Psoas muscle (tissue), 8 donors: ENCODE measurements around the gene RAB40B. TPM values are rescaled to one million over a fixed set of nuclear protein-coding genes. Genes with fewer than 3 reads are reported as not detected.
A peak's percentile ranks its signal among the peaks of the same experiment; 100 is the strongest.

Source experiments
- ATAC-seq, 4 donors: fragments of 200-7000 bp; cut with Tn5 transposase; one replicate each; pipeline ENCODE4 v1.9.1; 2020; ENCODE audit warnings: moderate library complexity in 3 of 4, mild to moderate bottlenecking in 2 of 4
- DNase-seq, 2 donors: peaks; one replicate each; pipeline ENCODE4 v3.0.0-alpha.2; 2020
- H3K27ac ChIP-seq: fragments of 200-600 bp; one replicate; pipeline ENCODE4 v1.8.0; 2022
- H3K27me3 ChIP-seq, 3 donors: fragments of 200-600 bp in 1 of 3; one replicate each; pipeline versions ENCODE4 v1.6.1 to v1.8.0; 2013 to 2022; ENCODE audit warnings: low read length in 2 of 3, mild to moderate bottlenecking in 2 of 3, moderate library complexity in 1 of 3; ENCODE audit not compliant: insufficient read depth in 3 of 3
- H3K36me3 ChIP-seq, 2 donors: fragments of 200-600 bp in 1 of 2; one replicate each; pipeline versions ENCODE4 v1.6.1 to v1.8.0; 2013 to 2022; ENCODE audit warnings: low read depth in 1 of 2, mild to moderate bottlenecking in 1 of 2, moderate library complexity in 1 of 2; ENCODE audit not compliant: insufficient read depth in 1 of 2
- H3K4me1 ChIP-seq: fragments of 200-600 bp; one replicate; pipeline ENCODE4 v1.8.0; 2022
- H3K4me3 ChIP-seq: fragments of 200-600 bp; one replicate; pipeline ENCODE4 v1.8.0; 2022; ENCODE audit warnings: mild to moderate bottlenecking
- H3K9me3 ChIP-seq: fragments of 200-600 bp; one replicate; pipeline ENCODE4 v1.8.0; 2022
- whole genome bisulfite sequencing, 3 donors: extraction: QIAGEN DNeasy Blood & Tissue Kit; methylation state at CpG; one replicate each; pipeline versions ENCODE4 v1.1.6 to v1.1.7; 2013; 5-methylcytosine and 5-hydroxymethylcytosine counted together
- intact Hi-C, 2 donors: fragments of 100-400 bp; cut with DNase I; formaldehyde crosslinking; loops; one replicate each; pipeline versions ENCODE4 v1.11.0 to v1.14.2; 2022
- polyA plus RNA-seq, 3 donors: library from polyadenylated mRNA; stranded (reverse); fragments of 200-250 nt; gene quantifications; one replicate each; pipeline ENCODE4 v1.2.3, GENCODE V29; 2013
- total RNA-seq, 4 donors: library from RNA; stranded (reverse); fragmentation: NEBNext Ultra II Directional in 2 of 4; extraction: Animal tissue kit (Norgen Biotek cat#: 25700) in 2 of 4; gene quantifications; one replicate each; pipeline versions ENCODE4 v1.2.1 to v1.2.4, GENCODE V29; 2021 to 2023
- TF ChIP-seq, protein P1 (sequence below): fragments of 200-600 bp; IDR thresholded peaks from one replicate; pipeline ENCODE4 v1.8.0; 2022; ENCODE audit warnings: antibody characterized with exemption
- donor health status: healthy with polysubstance abuse.
- donor health status: DM: no; HTN: no; CAD: no; lungs with moderate emphysema.
- donor health status: Bipolar disorder and iron deficiency.
- donor health status: healthy.
- donor health status: DM: yes; HTN: yes; CAD: no.
- donor health status: DM: no; HTN: no; CAD: no.
- donor health status: DM: no; HTN: no; CAD: no.
- donor health status: DM: yes; HTN: yes; CAD: no.

The RAB40B gene
- total and polyA plus RNA-seq, 7 donors: 3.9 to 42.9 (median 19.4) TPM

DNA sequence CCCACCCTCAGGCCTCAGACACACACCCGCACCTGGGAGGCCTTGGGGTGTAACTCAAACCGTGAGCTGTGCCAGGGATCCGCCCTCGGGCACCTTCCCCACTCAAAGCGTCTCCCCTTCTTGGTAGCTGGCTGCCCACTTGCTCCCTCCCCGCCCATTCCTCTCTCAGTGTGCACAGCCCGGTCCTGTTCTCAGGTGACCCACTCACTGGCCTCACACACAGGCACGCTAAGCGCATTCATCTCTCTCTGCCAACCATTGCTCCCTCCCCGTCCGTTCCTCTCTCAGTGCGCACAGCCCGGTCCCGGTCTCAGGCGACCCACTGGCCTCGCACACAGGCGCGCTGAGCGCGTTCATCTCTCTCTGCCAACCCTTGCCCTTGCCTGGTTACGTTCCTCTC is 71.1 kb downstream of the RAB40B start:
- WGBS, 3 donors: 87 to 94% (median 91%) methylated on average over 21 of the region's 21 CpGs
- no peak overlapping the region for H3K27ac ChIP-seq
- H3K36me3 ChIP-seq: peaks cover 15 to 74% of the 10 kb centered on the region in 2 donors

DNA sequence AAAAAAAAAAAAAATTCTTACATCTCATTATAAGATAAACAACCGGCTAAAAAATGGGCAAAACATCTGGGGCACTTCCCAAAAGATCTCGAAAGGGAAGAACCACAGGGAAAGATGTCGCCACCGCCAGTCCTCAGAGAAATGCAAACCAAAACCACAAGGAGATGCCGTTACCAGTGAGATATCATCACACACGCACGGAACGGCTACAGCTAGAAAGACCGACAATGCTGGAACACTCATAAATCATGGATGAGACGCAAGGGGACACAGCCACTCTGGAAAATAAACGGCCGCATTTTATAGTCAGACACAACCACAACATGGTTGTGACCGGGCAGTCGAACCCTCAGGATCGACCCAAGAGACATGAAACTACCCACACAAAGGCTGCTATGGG is 74.8 kb downstream of the RAB40B start:
- Histone ChIP-seq H3K36me3 (peaks cover 15 to 91% of the 10 kb centered on the region in 2 donors), H3K4me1 (no peaks in the 10 kb centered on the region), H3K27ac (no peak overlapping the region), H3K9me3 (no peaks in the 10 kb centered on the region), H3K4me3 (no peak overlapping the region), H3K27me3 (no peaks in the 10 kb centered on the region)
- no peak for ATAC-seq
- intact Hi-C loops: no loop called here
- TF ChIP-seq, protein P1, sequence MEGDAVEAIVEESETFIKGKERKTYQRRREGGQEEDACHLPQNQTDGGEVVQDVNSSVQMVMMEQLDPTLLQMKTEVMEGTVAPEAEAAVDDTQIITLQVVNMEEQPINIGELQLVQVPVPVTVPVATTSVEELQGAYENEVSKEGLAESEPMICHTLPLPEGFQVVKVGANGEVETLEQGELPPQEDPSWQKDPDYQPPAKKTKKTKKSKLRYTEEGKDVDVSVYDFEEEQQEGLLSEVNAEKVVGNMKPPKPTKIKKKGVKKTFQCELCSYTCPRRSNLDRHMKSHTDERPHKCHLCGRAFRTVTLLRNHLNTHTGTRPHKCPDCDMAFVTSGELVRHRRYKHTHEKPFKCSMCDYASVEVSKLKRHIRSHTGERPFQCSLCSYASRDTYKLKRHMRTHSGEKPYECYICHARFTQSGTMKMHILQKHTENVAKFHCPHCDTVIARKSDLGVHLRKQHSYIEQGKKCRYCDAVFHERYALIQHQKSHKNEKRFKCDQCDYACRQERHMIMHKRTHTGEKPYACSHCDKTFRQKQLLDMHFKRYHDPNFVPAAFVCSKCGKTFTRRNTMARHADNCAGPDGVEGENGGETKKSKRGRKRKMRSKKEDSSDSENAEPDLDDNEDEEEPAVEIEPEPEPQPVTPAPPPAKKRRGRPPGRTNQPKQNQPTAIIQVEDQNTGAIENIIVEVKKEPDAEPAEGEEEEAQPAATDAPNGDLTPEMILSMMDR: no peak
- DNase-seq: no peak
- WGBS, 3 donors: 85 to 89% (median 87%) methylated on average over 15 of the region's 15 CpGs

More for the DNA sequence above, 71.1 kb downstream of the RAB40B start:
- TF ChIP-seq, protein P1: no peak
- DNase-seq (no peak), ATAC-seq (peak in 1 of 4 donors; percentile 17)
- no peak overlapping the region for H3K4me3 ChIP-seq
- no peaks in the 10 kb centered on the region for H3K9me3 ChIP-seq
- H3K4me1 ChIP-seq: no peaks in the 10 kb centered on the region
- no peaks in the 10 kb centered on the region for H3K27me3 ChIP-seq
- intact Hi-C loops: no loop called here

DNA sequence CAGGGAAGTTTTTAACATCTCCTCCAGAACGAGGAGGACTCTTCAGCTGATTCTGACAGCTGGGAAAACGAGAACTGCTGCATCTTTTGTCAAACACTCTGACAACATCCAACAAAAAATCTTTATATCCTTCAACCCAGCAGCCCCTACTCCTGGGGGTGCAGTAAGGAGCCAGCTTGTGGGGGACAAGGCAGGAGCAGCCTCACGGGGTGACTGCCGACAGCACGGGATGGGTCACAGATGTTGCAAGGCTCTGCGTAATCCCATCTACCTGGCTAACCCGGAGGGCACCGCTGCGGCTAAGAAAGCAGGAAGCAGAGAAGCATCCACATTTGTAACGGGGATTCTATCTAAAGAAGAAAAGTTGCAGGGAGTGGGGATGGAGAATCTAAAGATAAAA is 78.9 kb downstream of the RAB40B start:
- H3K9me3 ChIP-seq: no peaks in the 10 kb centered on the region
- intact Hi-C loops: no loop called here
- no peaks in the 10 kb centered on the region for H3K27me3 ChIP-seq
- H3K4me3 ChIP-seq: no peak overlapping the region
- peaks cover 9 to 98% of the 10 kb centered on the region in 2 donors for H3K36me3 ChIP-seq
- ATAC-seq (no peak), DNase-seq (no peak)
- H3K27ac ChIP-seq: no peak overlapping the region
- TF ChIP-seq, protein P1: no peak
- 83 to 88% (median 87%) methylated on average over 9 to 10 of the region's 10 CpGs for WGBS, 3 donors
- no peaks in the 10 kb centered on the region for H3K4me1 ChIP-seq

DNA sequence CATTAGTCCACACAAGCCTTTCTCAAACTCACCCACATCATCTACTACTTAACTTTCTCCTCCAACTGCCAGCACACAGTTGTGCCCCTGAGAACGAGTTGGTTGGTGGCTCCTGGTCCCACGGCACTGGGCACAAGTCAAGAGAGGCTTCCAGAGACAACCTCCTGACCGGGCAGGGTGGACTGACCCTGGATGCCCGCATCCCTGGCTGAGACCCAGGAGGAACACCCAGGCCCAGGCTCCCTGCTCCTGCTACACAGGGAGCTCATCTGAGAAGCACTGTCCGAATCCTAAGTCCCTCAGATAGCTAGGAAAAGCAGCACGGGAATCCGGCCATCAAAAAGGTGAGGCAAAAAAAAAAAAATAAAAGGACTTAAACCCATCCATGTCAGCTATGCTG is 79.3 kb downstream of the RAB40B start:
- no peak for ATAC-seq
- H3K27me3 ChIP-seq: no peaks in the 10 kb centered on the region
- intact Hi-C loops: no loop called here
- H3K36me3 ChIP-seq: peaks cover 9 to 98% of the 10 kb centered on the region in 2 donors
- no peak overlapping the region for H3K27ac ChIP-seq
- TF ChIP-seq, protein P1: no peak
- no peaks in the 10 kb centered on the region for H3K9me3 ChIP-seq
- no peaks in the 10 kb centered on the region for H3K4me1 ChIP-seq
- WGBS, 3 donors: 81 to 94% (median 85%) methylated on average over 7 of the region's 7 CpGs
- no peak for DNase-seq
- no peak overlapping the region for H3K4me3 ChIP-seq

DNA sequence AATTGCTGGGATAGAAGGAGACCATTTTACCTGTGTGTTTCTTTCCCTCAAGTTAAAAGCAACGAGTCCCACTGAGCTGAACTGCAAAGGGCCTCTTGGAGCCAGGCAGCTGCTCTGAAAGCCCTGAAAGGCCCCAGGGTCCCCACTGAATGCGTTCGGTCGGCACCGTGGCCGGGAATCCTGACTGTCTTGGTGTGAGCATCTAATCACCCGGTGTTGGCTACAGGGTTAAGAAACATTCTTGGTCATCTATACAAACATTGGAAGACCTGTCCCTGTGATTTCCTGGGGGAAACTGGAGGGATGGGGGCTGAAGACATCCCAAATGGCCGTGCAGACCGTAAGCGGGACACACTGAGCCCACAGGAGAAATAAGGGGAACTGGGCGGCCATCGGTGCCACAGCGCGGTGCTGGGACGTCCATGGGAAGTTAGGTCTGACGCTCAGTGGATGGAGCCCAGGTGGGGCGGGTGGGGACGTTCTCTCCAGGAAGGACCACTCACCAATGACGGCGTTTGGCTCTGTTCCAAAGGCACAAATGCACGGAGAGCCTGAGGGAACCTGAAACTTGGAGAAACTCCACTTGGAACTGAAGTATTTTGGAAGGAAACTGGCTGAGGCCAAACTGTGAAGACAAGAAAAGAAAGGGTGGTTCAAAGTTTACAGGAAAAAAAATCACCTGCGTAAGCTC is 82.3 kb downstream of the RAB40B start:
- WGBS, 3 donors: 79 to 81% (median 81%) methylated on average over 22 of the region's 22 CpGs
- H3K4me1 ChIP-seq: no peaks in the 10 kb centered on the region
- H3K27me3 ChIP-seq: no peaks in the 10 kb centered on the region
- H3K9me3 ChIP-seq: no peaks in the 10 kb centered on the region
- H3K27ac ChIP-seq: no peak overlapping the region
- intact Hi-C loops: no loop called here
- ATAC-seq (no peak), DNase-seq (no peak)
- TF ChIP-seq, protein P1: no peak
- H3K36me3 ChIP-seq: peaks cover 9 to 87% of the 10 kb centered on the region in 2 donors
- H3K4me3 ChIP-seq: no peak overlapping the region
